ENCODE measurements around the gene USP24. TPM values are rescaled to one million over a fixed set of nuclear protein-coding genes. Genes with fewer than 3 reads are reported as not detected.

The USP24 gene
- total and polyA plus RNA-seq, 11 donors: 13.9 to 53.7 (median 35.4) TPM

- Histone ChIP-seq H3K36me3 (peaks cover 0 to 97% (median 95%) of the 10 kb centered on the region in 9 donors), H3K4me1 (peaks cover 0 to 18% (median 0%) of the 10 kb centered on the region in 12 donors), H3K9me3 (no peaks in the 10 kb centered on the region), H3K27ac (no peak overlapping the region), H3K27me3 (no peaks in the 10 kb centered on the region), H3K4me3 (no peak overlapping the region)
- no peak for DNase-seq
- no peak for ATAC-seq
- TF ChIP-seq CTCF (IDR thresholded peaks at IDR 0.05): no peak
- no peak for TF ChIP-seq POLR2A (IDR thresholded peaks at IDR 0.05)
- 84 to 94% (median 88%) methylated on average over 2 of the region's 2 CpGs for WGBS, 4 donors
- intact Hi-C loops (cut with DNase I): loop anchor here in 3 of 10 donors (10.0 kb wide), 2 partner anchors 1453 to 1473 kb away; no protein-coding TSS in a partner anchor
Measured at GRCh38 chr1:55131801-55132200, 83.4 kb downstream of the USP24 start.

GRCh38 chr1:55131218-55131617, 83.9 kb downstream of the USP24 start:
- intact Hi-C loops (cut with DNase I): loop anchor here in 3 of 10 donors (10.0 kb wide), 2 partner anchors 1454 to 1474 kb away; no protein-coding TSS in a partner anchor
- TF ChIP-seq CTCF (IDR thresholded peaks at IDR 0.05) (no peak), POLR2A (IDR thresholded peaks at IDR 0.05) (no peak)
- Histone ChIP-seq H3K36me3 (peaks cover 0 to 97% (median 95%) of the 10 kb centered on the region in 9 donors), H3K4me3 (no peak overlapping the region), H3K27me3 (no peaks in the 10 kb centered on the region), H3K9me3 (no peaks in the 10 kb centered on the region), H3K27ac (no peak overlapping the region), H3K4me1 (peaks cover 0 to 18% (median 0%) of the 10 kb centered on the region in 12 donors)
- ATAC-seq (no peak), DNase-seq (no peak)
- 85 to 89% (median 87%) methylated on average over 2 of the region's 2 CpGs for WGBS, 4 donors

DNA sequence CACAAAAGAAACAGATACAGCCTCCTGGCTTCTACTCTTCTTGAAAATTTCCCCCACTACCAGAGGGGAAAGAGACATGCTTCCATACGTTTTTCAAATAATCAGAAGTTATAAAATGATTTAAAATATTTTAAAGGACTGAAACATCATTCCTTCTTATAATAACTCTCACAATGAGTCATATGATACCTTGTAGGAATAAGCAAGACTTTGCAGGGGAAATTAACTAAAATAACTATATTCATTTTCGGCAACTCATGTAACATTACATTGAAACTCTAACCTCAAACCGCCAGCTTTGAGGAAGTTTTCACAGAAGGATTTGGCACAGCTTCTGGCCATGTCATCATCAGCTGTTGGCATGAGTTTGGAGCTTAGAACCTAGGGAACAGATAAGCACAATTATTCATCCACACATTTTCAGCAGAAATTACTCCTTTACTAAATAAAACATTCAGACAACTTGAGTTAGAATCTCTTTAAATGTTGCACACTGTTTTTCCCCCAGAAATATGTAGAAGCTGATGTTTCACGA, 85.9 kb downstream of the USP24 start:
- peak overlapping the region in 1 of 12 donors; percentile 34 for H3K27ac ChIP-seq
- no peaks in the 10 kb centered on the region for H3K27me3 ChIP-seq
- TF ChIP-seq POLR2A (IDR thresholded peaks at IDR 0.05) (no peak), CTCF (IDR thresholded peaks at IDR 0.05) (no peak)
- H3K4me1 ChIP-seq: peaks cover 0 to 18% (median 0%) of the 10 kb centered on the region in 12 donors
- peaks cover 0 to 97% (median 95%) of the 10 kb centered on the region in 9 donors for H3K36me3 ChIP-seq
- ATAC-seq (peak in 2 of 4 donors; percentile 39 to 64), DNase-seq (peak in 1 of 5 donors; percentile 31)
- H3K9me3 ChIP-seq: no peaks in the 10 kb centered on the region
- H3K4me3 ChIP-seq: no peak overlapping the region
- intact Hi-C loops (cut with DNase I): no loop called here
- 77 to 85% (median 81%) methylated on average over 4 of the region's 4 CpGs for WGBS, 4 donors

DNA sequence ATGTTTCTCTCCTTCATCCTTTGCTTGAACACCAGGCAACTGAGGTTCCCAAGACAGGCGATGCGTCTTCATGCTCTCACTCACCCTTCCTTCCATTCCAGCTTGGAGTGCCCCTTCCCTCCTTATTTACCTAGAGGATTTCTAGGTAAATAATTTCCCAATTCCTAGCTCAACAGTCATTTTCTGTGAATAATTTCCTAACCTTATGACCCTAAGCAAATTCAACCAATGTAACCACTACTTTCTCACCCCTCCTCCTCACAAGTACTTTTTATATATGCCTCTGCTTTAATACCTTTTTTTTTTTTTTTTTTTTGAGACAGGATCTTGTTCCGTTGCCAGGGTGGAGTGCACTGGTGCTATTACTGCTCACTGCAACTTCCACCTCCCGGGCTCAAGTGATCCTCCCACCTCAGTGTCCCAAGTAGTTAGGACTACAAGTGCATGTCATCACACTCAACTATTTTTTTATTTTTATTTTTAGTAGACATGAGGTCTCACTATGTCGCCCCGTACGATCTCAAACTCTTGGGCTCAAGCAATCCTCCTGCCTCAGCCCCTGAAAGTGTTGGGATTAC, 86.7 kb downstream of the USP24 start:
- Histone ChIP-seq H3K4me1 (peaks cover 0 to 18% (median 0%) of the 10 kb centered on the region in 12 donors), H3K4me3 (no peak overlapping the region), H3K27me3 (no peaks in the 10 kb centered on the region), H3K27ac (peak overlapping the region in 1 of 12 donors; percentile 34), H3K9me3 (no peaks in the 10 kb centered on the region), H3K36me3 (peaks cover 0 to 97% (median 95%) of the 10 kb centered on the region in 9 donors)
- no peak for TF ChIP-seq POLR2A (IDR thresholded peaks at IDR 0.05)
- no peak for TF ChIP-seq CTCF (IDR thresholded peaks at IDR 0.05)
- DNase-seq: no peak
- intact Hi-C loops (cut with DNase I): no loop called here
- WGBS, 4 donors: 86 to 89% (median 89%) methylated on average over 7 of the region's 7 CpGs
- no peak for ATAC-seq
